Thyroid gland (tissue), 4 donors: ENCODE data around the gene UQCR11. TPM values are rescaled to one million over a fixed set of nuclear protein-coding genes. Genes with fewer than 3 reads are reported as not detected.

ENCODE experiments used
- DNase-seq, 2 donors: peaks; one replicate each; pipeline ENCODE4 v3.0.0-alpha.2; 2019
- H3K27ac ChIP-seq, 3 donors: fragments of 200-600 bp; sonication (generic); 1 replicate in 2 of 3; 2 replicates in 1 of 3; pipeline ENCODE4 v1.5.1; 2016 to 2019; ENCODE audit warnings: mild to moderate bottlenecking in 1 of 3, moderate library complexity in 1 of 3
- H3K27me3 ChIP-seq: fragments of 200-600 bp; sonication (generic); one replicate; pipeline ENCODE4 v1.5.1; 2019
- H3K36me3 ChIP-seq, 2 donors: fragments of 200-600 bp; sonication (generic); one replicate each; pipeline ENCODE4 v1.5.1; 2016 to 2019
- H3K4me1 ChIP-seq, 2 donors: fragments of 200-600 bp; sonication (generic); one replicate each; pipeline ENCODE4 v1.5.1; 2017 to 2019
- H3K4me3 ChIP-seq, 3 donors: fragments of 200-600 bp; sonication (generic); replicated peaks in 1 of 3; 1 replicate in 2 of 3; 2 replicates in 1 of 3; pipeline ENCODE4 v1.5.1; 2016; ENCODE audit warnings: mild to moderate bottlenecking in 1 of 3
- H3K9me3 ChIP-seq: fragments of 200-600 bp; sonication (generic); one replicate; pipeline ENCODE4 v1.5.1; 2017
- POLR2A ChIP-seq, 2 donors: fragments of 450-650 bp; IDR thresholded peaks; one replicate each; pipeline ENCODE4 v1.6.1; 2017; ENCODE audit warnings: antibody characterized with exemption in 2 of 2, mild to moderate bottlenecking in 2 of 2, moderate library complexity in 1 of 2
- WGBS, 2 donors: methylation state at CpG; one replicate each; pipeline ENCODE4 v1.1.5; 2017; 5-methylcytosine and 5-hydroxymethylcytosine counted together
- intact Hi-C: fragments of 100-400 bp; cut with DNase I; formaldehyde crosslinking; loops from one replicate; pipeline ENCODE4 v1.15.1; 2023
- total RNA-seq, 4 donors: library from RNA; depleted of rRNA; stranded (reverse); fragments of >200 nt; gene quantifications; one replicate each; pipeline ENCODE4 v1.2.3, GENCODE V29; 2016
- TF ChIP-seq, protein P1 (sequence below), 6 experiments: fragments of 200-600 bp in 3 of 6; fragments of 450-650 bp in 3 of 6; sonication (generic) in 3 of 6; IDR thresholded peaks; one replicate each; pipeline ENCODE4 v1.5.1; 2016 to 2019; ENCODE audit warnings: antibody characterized with exemption in 6 of 6, mild to moderate bottlenecking in 2 of 6, inconsistent platforms in 1 of 6, moderate library complexity in 1 of 6

The UQCR11 gene
- total RNA-seq, 4 donors from 2014 or later: 52.0 to 154 (median 61.9) TPM

DNA sequence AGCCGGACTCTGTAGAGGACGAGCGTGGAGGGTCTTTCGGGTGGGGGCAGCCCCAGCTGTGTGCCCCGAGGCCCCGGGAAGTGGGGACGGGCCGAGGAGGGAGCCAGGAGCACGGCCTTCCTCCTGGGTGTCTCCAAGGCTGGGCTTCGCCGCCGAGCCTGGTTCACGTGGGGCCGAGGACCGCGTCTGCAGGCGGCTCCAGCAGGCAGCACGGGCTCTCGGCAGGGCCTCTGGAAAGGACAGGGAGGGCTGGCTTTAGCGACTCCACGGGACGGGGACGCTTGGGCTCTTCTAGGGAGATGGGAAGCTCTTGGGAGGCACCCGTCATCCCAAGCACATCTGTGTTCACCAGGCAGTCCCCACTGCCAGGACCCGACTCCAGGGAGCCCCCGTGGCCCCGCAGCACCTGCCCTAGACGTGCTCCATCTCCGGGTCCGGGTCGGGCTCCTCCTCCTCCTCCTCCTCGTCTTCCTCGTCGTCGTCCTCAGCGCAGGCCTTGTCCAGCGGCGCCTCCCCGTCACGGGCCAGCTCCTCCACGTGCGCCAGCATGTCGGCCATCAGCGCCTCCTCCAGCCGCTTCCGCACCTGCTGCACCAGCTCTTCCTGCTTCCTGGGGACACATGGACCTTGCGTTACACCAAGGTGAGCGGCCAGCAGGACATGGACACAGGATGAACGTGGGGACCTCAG lies 27.2 kb downstream of the UQCR11 start:
- no peak overlapping the region for H3K27ac ChIP-seq
- peaks cover 28 to 41% of the 10 kb centered on the region in 2 donors for H3K36me3 ChIP-seq
- no peak overlapping the region for H3K4me3 ChIP-seq
- intact Hi-C loops: no loop called here
- no peaks in the 10 kb centered on the region for H3K9me3 ChIP-seq
- no peak for DNase-seq
- no peaks in the 10 kb centered on the region for H3K27me3 ChIP-seq
- TF ChIP-seq POLR2A (IDR thresholded peaks at IDR 0.05): no peak
- TF ChIP-seq, protein P1, sequence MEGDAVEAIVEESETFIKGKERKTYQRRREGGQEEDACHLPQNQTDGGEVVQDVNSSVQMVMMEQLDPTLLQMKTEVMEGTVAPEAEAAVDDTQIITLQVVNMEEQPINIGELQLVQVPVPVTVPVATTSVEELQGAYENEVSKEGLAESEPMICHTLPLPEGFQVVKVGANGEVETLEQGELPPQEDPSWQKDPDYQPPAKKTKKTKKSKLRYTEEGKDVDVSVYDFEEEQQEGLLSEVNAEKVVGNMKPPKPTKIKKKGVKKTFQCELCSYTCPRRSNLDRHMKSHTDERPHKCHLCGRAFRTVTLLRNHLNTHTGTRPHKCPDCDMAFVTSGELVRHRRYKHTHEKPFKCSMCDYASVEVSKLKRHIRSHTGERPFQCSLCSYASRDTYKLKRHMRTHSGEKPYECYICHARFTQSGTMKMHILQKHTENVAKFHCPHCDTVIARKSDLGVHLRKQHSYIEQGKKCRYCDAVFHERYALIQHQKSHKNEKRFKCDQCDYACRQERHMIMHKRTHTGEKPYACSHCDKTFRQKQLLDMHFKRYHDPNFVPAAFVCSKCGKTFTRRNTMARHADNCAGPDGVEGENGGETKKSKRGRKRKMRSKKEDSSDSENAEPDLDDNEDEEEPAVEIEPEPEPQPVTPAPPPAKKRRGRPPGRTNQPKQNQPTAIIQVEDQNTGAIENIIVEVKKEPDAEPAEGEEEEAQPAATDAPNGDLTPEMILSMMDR (IDR thresholded peaks at IDR 0.05): no peak
- WGBS, 2 donors: 91 to 94% methylated on average over 41 to 44 of the region's 49 CpGs
- H3K4me1 ChIP-seq: no peaks in the 10 kb centered on the region

DNA sequence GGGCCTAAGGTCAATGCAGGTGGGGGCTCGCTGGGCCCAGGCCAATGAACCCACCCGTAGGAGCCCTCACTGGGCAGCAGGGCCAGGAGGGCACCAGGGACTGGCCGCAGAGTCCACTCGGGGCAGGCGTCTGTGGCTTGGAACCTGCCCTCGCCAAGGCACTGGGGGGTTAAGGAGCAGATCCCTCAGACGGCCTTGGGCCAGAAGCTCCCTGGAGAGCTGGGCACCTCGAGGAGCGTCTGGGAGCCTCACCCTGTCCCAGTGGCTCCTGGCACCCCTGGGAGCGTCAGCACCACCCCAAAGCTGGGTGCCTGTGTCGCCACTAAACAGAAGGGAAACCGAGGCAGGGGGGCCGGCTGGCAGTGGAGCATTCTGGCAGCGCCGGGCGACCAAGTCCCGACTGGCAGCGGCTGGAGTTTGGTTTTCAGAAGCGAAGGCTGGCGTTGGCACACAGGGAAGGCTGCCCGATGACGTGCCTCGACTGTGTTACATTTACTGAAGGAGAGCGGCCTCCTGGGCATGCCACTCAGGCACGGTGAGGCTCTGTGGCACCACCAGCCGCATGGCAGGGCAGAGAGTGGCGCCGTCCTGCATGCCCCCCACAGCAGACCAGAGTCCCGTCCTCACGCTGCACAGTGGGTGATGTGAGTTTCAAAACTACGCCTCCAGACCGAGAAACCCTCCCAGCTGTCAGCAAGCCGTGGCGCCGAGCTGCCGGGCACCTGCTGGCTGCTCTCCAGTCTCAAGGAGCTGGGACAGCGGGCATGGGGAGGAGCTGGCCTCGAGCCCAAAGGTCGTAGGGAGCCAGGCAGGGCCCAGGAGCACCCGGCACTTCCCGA lies 28.0 kb downstream of the UQCR11 start:
- Histone ChIP-seq H3K27me3 (no peaks in the 10 kb centered on the region), H3K27ac (no peak overlapping the region), H3K4me1 (no peaks in the 10 kb centered on the region), H3K36me3 (peaks cover 21 to 33% of the 10 kb centered on the region in 2 donors), H3K4me3 (no peak overlapping the region), H3K9me3 (no peaks in the 10 kb centered on the region)
- TF ChIP-seq, protein P1 (IDR thresholded peaks at IDR 0.05): no peak
- no peak for TF ChIP-seq POLR2A (IDR thresholded peaks at IDR 0.05)
- peak; percentile 37 to 55 for DNase-seq
- intact Hi-C loops: no loop called here
- 82 to 96% methylated on average over 8 to 18 of the region's 41 CpGs for WGBS, 2 donors

DNA sequence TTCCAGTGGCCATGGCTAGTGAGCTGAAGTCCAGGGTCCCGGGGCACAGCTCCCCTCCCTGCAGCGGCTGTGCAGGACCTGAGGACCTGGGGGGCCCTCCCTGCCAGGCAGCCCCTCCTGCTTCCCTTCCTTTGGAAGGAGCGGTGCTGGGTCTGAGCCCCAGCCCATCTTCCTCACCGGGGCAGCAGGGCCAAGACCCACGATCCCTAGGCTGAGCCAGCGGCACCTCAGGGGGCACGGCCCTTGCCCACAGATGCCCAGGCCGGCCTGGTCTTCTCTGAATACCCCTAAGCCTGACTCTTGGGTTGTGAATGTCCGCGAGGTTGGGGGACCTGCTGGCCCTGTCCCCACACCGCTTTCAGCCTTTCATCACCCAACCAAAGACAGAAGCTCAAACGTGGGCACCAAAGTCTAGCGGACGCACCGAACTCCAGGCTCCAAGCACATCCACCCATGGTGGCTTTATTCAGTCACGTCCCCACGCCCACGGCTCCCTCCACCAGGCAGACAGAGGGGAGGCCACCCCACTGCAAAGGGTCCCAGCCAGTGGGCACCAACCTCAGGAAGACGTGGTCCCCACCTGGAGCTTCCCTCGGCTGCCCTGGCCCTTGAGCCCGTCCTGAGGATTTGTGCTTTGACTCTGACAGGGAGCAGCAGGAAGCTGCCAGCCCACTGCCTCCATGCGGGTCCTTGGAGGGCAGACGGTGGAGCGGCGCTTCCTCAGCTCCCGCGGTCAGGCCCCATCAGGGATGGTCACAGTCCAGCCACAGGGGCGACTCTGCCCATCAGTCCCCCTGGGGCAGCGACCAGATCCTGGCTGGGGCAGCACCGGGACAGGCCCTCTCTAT lies 28.8 kb downstream of the UQCR11 start:
- intact Hi-C loops: no loop called here
- Histone ChIP-seq H3K27ac (no peak overlapping the region), H3K9me3 (no peaks in the 10 kb centered on the region), H3K4me3 (no peak overlapping the region), H3K36me3 (peaks cover 15 to 27% of the 10 kb centered on the region in 2 donors), H3K4me1 (no peaks in the 10 kb centered on the region), H3K27me3 (no peaks in the 10 kb centered on the region)
- WGBS, 2 donors: 90 to 96% methylated on average over 19 to 23 of the region's 30 CpGs
- TF ChIP-seq, protein P1 (IDR thresholded peaks at IDR 0.05): no peak
- TF ChIP-seq POLR2A (IDR thresholded peaks at IDR 0.05): no peak
- no peak for DNase-seq

DNA sequence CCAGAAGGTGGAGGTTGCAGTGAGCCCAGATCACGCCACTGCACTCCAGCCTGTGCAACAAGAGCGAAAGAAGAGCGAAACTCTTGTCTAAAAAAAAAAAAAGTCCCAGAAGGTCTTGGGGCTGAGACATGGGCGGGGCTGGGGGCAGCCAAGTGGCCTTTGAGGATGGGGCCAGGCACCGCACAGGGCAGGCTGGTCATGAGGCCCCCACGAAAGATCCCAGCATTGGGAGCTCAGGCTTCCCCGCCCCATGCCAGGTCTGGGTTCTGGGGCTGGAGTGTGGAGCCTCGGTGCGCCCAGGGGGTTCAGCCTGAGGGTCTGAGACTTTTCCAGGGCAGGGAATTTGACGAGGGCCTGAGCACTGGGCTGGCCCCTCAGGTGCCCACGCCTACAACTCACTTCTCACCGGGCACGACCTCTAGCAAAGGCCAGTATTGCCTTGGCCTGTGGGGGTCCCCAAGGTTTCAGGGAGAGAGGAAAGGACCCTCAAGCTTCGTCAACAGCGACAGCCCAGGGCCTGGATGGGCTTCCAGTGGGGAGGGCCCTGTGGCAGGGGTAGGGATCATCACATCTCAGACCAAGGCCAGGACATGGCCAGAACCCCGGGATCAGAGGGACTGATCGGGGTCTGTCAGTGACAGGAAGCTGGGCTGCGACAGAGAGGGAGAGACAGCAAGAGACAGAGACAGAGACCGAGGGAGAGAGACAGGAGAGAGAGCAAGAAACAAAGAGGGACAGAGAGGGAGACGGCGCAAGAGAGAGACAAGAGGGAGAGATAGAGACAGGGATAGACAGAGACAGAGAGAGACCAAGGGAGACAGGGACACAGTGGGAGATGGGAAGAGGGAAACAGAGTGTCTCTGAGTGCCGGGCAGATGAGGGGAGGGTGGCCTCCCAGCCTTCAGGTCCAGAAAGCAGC lies 29.7 kb downstream of the UQCR11 start:
- no peak for TF ChIP-seq POLR2A (IDR thresholded peaks at IDR 0.05)
- TF ChIP-seq, protein P1 (IDR thresholded peaks at IDR 0.05): no peak
- intact Hi-C loops: no loop called here
- Histone ChIP-seq H3K27ac (no peak overlapping the region), H3K4me1 (no peaks in the 10 kb centered on the region), H3K36me3 (peaks cover 6 to 20% of the 10 kb centered on the region in 2 donors), H3K4me3 (no peak overlapping the region), H3K9me3 (no peaks in the 10 kb centered on the region), H3K27me3 (no peaks in the 10 kb centered on the region)
- no peak for DNase-seq
- WGBS, 2 donors: 88 to 89% methylated on average over 20 to 22 of the region's 22 CpGs
